ENCODE measurements around the gene STPG3. TPM values are rescaled to one million over a fixed set of nuclear protein-coding genes. Genes with fewer than 3 reads are reported as not detected.

The STPG3 gene
- total and polyA plus RNA-seq, 2 of the 13 experiments (the other 11 are each of a cell fraction or from before 2014, with no cell fraction given): not detected

GRCh38 chr9:137253717-137254623 lies 2.9 kb downstream of the STPG3 start (continued):
- no peak for TF ChIP-seq SIN3B (IDR thresholded peaks at IDR 0.05; ENCODE audit: low read length)
- TF ChIP-seq ZNF589 (CRISPR knock-in tag; conservative IDR thresholded peaks at IDR 0.05): no peak
- no peak for TF ChIP-seq MNT (IDR thresholded peaks at IDR 0.05)
- peak; percentile 68 for TF ChIP-seq ZNF121 (CRISPR knock-in tag; IDR thresholded peaks at IDR 0.05)
- TF ChIP-seq SKI (IDR thresholded peaks at IDR 0.05; ENCODE audit: partially characterized antibody): no peak
- no peak for TF ChIP-seq FOSL2 (CRISPR knock-in tag; IDR thresholded peaks at IDR 0.05)
- TF ChIP-seq ETV5 (CRISPR knock-in tag; IDR thresholded peaks at IDR 0.05; ENCODE audit: borderline replicate concordance): no peak
- TF ChIP-seq ZNF251 (CRISPR knock-in tag; IDR thresholded peaks at IDR 0.05): no peak
- TF ChIP-seq PRDM15 (CRISPR knock-in tag; IDR thresholded peaks at IDR 0.05): peak; percentile 42; the same call in 1 of the 2 replicates
- peak; percentile 40; the same call in 1 of the 2 replicates for TF ChIP-seq ZNF564 (CRISPR knock-in tag; IDR thresholded peaks at IDR 0.05)
- TF ChIP-seq STAT6 (CRISPR knock-in tag; IDR thresholded peaks at IDR 0.05; ENCODE audit: borderline replicate concordance): no peak
- TF ChIP-seq, protein P1, sequence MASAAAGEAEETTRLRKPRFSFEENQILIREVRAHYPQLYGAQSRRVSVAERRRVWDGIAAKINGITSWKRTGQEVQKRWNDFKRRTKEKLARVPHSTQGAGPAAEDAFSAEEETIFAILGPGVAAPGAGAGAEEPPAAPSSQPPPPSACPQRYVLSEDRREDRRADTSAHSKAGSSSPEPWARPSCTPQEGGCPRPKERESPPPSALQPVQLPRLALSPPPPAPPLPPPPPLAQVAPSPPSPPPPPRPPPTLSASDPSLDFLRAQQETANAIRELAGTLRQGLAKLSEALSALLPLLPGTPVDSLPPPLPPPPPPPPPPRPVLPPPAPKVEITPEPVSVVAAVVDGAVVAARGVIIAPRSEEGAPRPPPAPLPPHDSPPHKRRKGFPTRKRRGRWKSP (CRISPR knock-in tag; IDR thresholded peaks at IDR 0.05): no peak
- no peak for TF ChIP-seq TEAD2 (CRISPR knock-in tag; IDR thresholded peaks at IDR 0.05)
- TF ChIP-seq ZNF292 (CRISPR knock-in tag; IDR thresholded peaks at IDR 0.05; ENCODE audit: borderline replicate concordance, low read depth): peak; percentile 66; the same call in 1 of the 2 replicates
- TF ChIP-seq PCBP1 (IDR thresholded peaks at IDR 0.05; ENCODE audit: borderline replicate concordance, low read depth, low read length): no peak
- no peak for TF ChIP-seq ZNF772 (CRISPR knock-in tag; IDR thresholded peaks at IDR 0.05)
- TF ChIP-seq SIN3A (IDR thresholded peaks at IDR 0.05; ENCODE audit: borderline replicate concordance, low read depth, low read length): no peak
- TF ChIP-seq, protein P2, sequence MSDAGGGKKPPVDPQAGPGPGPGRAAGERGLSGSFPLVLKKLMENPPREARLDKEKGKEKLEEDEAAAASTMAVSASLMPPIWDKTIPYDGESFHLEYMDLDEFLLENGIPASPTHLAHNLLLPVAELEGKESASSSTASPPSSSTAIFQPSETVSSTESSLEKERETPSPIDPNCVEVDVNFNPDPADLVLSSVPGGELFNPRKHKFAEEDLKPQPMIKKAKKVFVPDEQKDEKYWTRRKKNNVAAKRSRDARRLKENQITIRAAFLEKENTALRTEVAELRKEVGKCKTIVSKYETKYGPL (CRISPR knock-in tag; IDR thresholded peaks at IDR 0.05): no peak
- TF ChIP-seq ARHGAP35 (CRISPR knock-in tag; IDR thresholded peaks at IDR 0.05; ENCODE audit: borderline replicate concordance): 0 out of 2 replicates have a peak, but pooled peaks have one; percentile 27

Measured in HepG2 (cell line).